Neural cell (in vitro differentiated cells): ENCODE data around the gene SGCD. TPM values are rescaled to one million over a fixed set of nuclear protein-coding genes. Genes with fewer than 3 reads are reported as not detected.

Experiments
- H2AFZ ChIP-seq: fragments of 200-600, 300-800 bp; sonication (generic), shearing (Covaris generic); 2 replicates; pipeline ENCODE4 v1.6.0; 2014; ENCODE audit warnings: low read depth, mild to moderate bottlenecking, antibody characterized with exemption, low read length, moderate library complexity
- H3F3A ChIP-seq: fragments of 200-600 bp; shearing (Covaris generic); 2 replicates; pipeline ENCODE4 v1.6.1; 2016; ENCODE audit warnings: mild to moderate bottlenecking, moderate library complexity, mixed read lengths, antibody characterized with exemption, low read length; ENCODE audit not compliant: insufficient read depth, poor library complexity, severe bottlenecking
- H3K27ac ChIP-seq: fragments of 200-600, 300-800 bp; sonication (generic), shearing (Covaris generic); 2 replicates; pipeline ENCODE4 v1.5.1; 2014; ENCODE audit warnings: mild to moderate bottlenecking, low read length, moderate library complexity
- H3K27me3 ChIP-seq: fragments of 300-800, 200-600 bp; sonication (generic), shearing (Covaris generic); 2 replicates; pipeline ENCODE4 v1.6.0; 2014; ENCODE audit warnings: mild to moderate bottlenecking, low read depth, low read length, moderate library complexity; ENCODE audit not compliant: insufficient read depth
- H3K36me3 ChIP-seq: fragments of 300-800, 200-600 bp; sonication (generic), shearing (Covaris generic); 2 replicates; pipeline ENCODE4 v1.5.1; 2014; ENCODE audit warnings: mild to moderate bottlenecking, antibody characterized with exemption, low read length, moderate library complexity; ENCODE audit not compliant: insufficient read depth
- H3K4me2 ChIP-seq: fragments of 300-800, 200-600 bp; sonication (generic), shearing (Covaris generic); 2 replicates; pipeline ENCODE4 v1.6.0; 2014; ENCODE audit warnings: mild to moderate bottlenecking, low read length
- H3K4me3 ChIP-seq: fragments of 300-800, 200-600 bp; sonication (generic), shearing (Covaris generic); 2 replicates; pipeline ENCODE4 v1.5.1; 2014; ENCODE audit warnings: mild to moderate bottlenecking, low read length, moderate library complexity
- H3K79me2 ChIP-seq: fragments of 200-600 bp; shearing (Covaris generic); replicated peaks from 2 replicates; pipeline ENCODE4 v1.6.0; 2014; ENCODE audit warnings: mild to moderate bottlenecking, low read length, moderate library complexity; ENCODE audit not compliant: insufficient read depth
- H3K9ac ChIP-seq: fragments of 300-800, 200-600 bp; sonication (generic), shearing (Covaris generic); 2 replicates; pipeline ENCODE4 v1.6.1; 2016; ENCODE audit warnings: mild to moderate bottlenecking, low read length, mixed read lengths
- H3K9me2 ChIP-seq: fragments of 200-600 bp; shearing (Covaris generic); 2 replicates; pipeline ENCODE4 v1.6.1; 2016; ENCODE audit warnings: mild to moderate bottlenecking, low read length, mixed read lengths; ENCODE audit not compliant: insufficient read depth
- H3K9me3 ChIP-seq: fragments of 200-600, 300-800 bp; sonication (generic), shearing (Covaris generic); 2 replicates; pipeline ENCODE4 v1.6.1; 2016; ENCODE audit warnings: mild to moderate bottlenecking, mixed run types, low read length, moderate library complexity, mixed read lengths
- H4K20me1 ChIP-seq: fragments of 200-600 bp; shearing (Covaris generic); 2 replicates; pipeline ENCODE4 v1.6.1; 2016; ENCODE audit warnings: mild to moderate bottlenecking, mixed run types; ENCODE audit not compliant: insufficient read depth
- CTCF ChIP-seq: fragments of 450-650 bp; IDR thresholded peaks from 2 replicates; pipeline ENCODE4 v1.5.1; 2014; ENCODE audit warnings: antibody characterized with exemption, mild to moderate bottlenecking, moderate library complexity; ENCODE audit not compliant: poor library complexity, severe bottlenecking
- EP300 ChIP-seq: fragments of 450-650 bp; conservative IDR thresholded peaks from 2 replicates; pipeline ENCODE4 v1.6.1; 2014; ENCODE audit warnings: antibody characterized with exemption, mild to moderate bottlenecking, moderate library complexity; ENCODE audit not compliant: poor library complexity, severe bottlenecking
- EZH2 ChIP-seq: fragments of 200-600, 300-800 bp; shearing (Covaris generic), sonication (generic); IDR thresholded peaks from 2 replicates; pipeline ENCODE4 v1.6.1; 2014; ENCODE audit warnings: antibody characterized with exemption, low read length, borderline replicate concordance, mild to moderate bottlenecking; ENCODE audit not compliant: insufficient read depth, poor library complexity, severe bottlenecking
- MXI1 ChIP-seq: fragments of 450-650 bp; conservative IDR thresholded peaks from 2 replicates; pipeline ENCODE4 v1.6.1; 2014; ENCODE audit warnings: antibody characterized with exemption, mild to moderate bottlenecking; ENCODE audit not compliant: poor library complexity, severe bottlenecking
- POLR2AphosphoS5 ChIP-seq: IDR thresholded peaks from 2 replicates; pipeline ENCODE4 v1.6.1; 2012
- RAD21 ChIP-seq: fragments of 450-650 bp; conservative IDR thresholded peaks from 2 replicates; pipeline ENCODE4 v1.6.1; 2014; ENCODE audit warnings: antibody characterized with exemption, mild to moderate bottlenecking, moderate library complexity
- REST ChIP-seq: IDR thresholded peaks from 2 replicates; pipeline ENCODE4 v1.6.1; 2012; ENCODE audit warnings: borderline replicate concordance
- SMC3 ChIP-seq: fragments of 450-650 bp; conservative IDR thresholded peaks from 2 replicates; pipeline ENCODE4 v1.6.1; 2014; ENCODE audit warnings: antibody characterized with exemption, mild to moderate bottlenecking, moderate library complexity; ENCODE audit not compliant: poor library complexity
- TAF1 ChIP-seq: IDR thresholded peaks from 2 replicates; pipeline ENCODE4 v1.6.1; 2012; ENCODE audit warnings: low read depth
- polyA plus RNA-seq: library from polyadenylated mRNA; depleted of rRNA; stranded (reverse); fragments of >200 nt; gene quantifications from 2 replicates; pipeline ENCODE4 v1.2.3, GENCODE V29; 2014

The SGCD gene
- polyA plus RNA-seq, 1 donor from 2014 or later = 3.4 TPM

GRCh38 chr5:156556666-156557406 lies 229.9 kb downstream of the SGCD start:
- Histone ChIP-seq H2AFZ (no peak overlapping the region), H3K9me3 (no peaks in the 10 kb centered on the region), H3F3A (no peaks in the 10 kb centered on the region), H4K20me1 (no peaks in the 10 kb centered on the region), H3K79me2 (no peaks in the 10 kb centered on the region), H3K36me3 (no peaks in the 10 kb centered on the region), H3K27me3 (no peaks in the 10 kb centered on the region), H3K27ac (no peak overlapping the region), H3K4me2 (no peak overlapping the region), H3K4me3 (no peak overlapping the region), H3K9me2 (no peaks in the 10 kb centered on the region), H3K9ac (no peak overlapping the region)
- TF ChIP-seq EP300 = no peak
- no peak for TF ChIP-seq REST
- no peak for TF ChIP-seq TAF1
- no peak for TF ChIP-seq MXI1
- TF ChIP-seq POLR2AphosphoS5 = no peak
- TF ChIP-seq EZH2 = no peak
- TF ChIP-seq CTCF = no peak
- TF ChIP-seq RAD21 = no peak
- TF ChIP-seq SMC3 = no peak

- Histone ChIP-seq H3K27ac (no peak overlapping the region), H3K4me3 (no peak overlapping the region), H3K9me2 (no peaks in the 10 kb centered on the region), H3K27me3 (no peaks in the 10 kb centered on the region), H3F3A (no peaks in the 10 kb centered on the region), H3K9ac (no peak overlapping the region), H3K4me2 (no peak overlapping the region), H3K36me3 (no peaks in the 10 kb centered on the region), H2AFZ (no peak overlapping the region), H3K9me3 (no peaks in the 10 kb centered on the region), H3K79me2 (no peaks in the 10 kb centered on the region), H4K20me1 (no peaks in the 10 kb centered on the region)
- TF ChIP-seq RAD21 (no peak), EP300 (no peak), EZH2 (no peak), SMC3 (no peak), TAF1 (no peak), CTCF (no peak), POLR2AphosphoS5 (no peak), REST (no peak), MXI1 (no peak)
These were observed 233.0 kb downstream of the SGCD start for GRCh38 chr5:156560002-156560401.
